Measurements from ENCODE around the gene TMC5. TPM values are rescaled to one million over a fixed set of nuclear protein-coding genes. Genes with fewer than 3 reads are reported as not detected.

TMC5 gene
- total and polyA plus RNA-seq, 2 of the 8 experiments (the other 6 are each of a cell fraction or from before 2014, with no cell fraction given), result 1.6 to 1.8 TPM

GRCh38 chr16:19515757-19516156 is 98.1 kb downstream of the TMC5 start:
- TF ChIP-seq HDAC6 (IDR thresholded peaks at IDR 0.05; ENCODE audit: low read depth, low read length) (no peak), NANOG (IDR thresholded peaks at IDR 0.05; ENCODE audit: insufficient read depth, low read depth, low read length, poor library complexity, severe bottlenecking) (no peak), RXRA (IDR thresholded peaks at IDR 0.05; ENCODE audit: insufficient read depth, low read depth, low read length) (no peak), E2F6 (IDR thresholded peaks at IDR 0.05) (no peak)
- H2AK5ac ChIP-seq (ENCODE audit: low read depth, low read length), result no peak overlapping the region
- no peak overlapping the region for H4K91ac ChIP-seq (replicated peaks; ENCODE audit: insufficient read length, low read length)
- no peak overlapping the region for H4K5ac ChIP-seq (ENCODE audit: insufficient read length, low read depth, low read length)
- no peak overlapping the region for H3K23ac ChIP-seq (ENCODE audit: insufficient read length)
- H3K9me3 ChIP-seq (ENCODE audit: insufficient read depth in 2 of 2, low read depth in 1 of 2, low read length in 1 of 2), result no peaks in the 10 kb centered on the region
- no peak overlapping the region for H4K8ac ChIP-seq (ENCODE audit: extremely low read depth, insufficient read depth, low read length)
- peaks cover 0 to 1% (median 0%) of the 10 kb centered on the region in 4 experiments; a peak in 1 of 7 replicates for H3K27me3 ChIP-seq (replicated peaks in 1 of 4; ENCODE audit: control insufficient read depth in 3 of 4, extremely low read depth in 1 of 4, insufficient read depth in 3 of 4, low read length in 3 of 4)
- FAIRE-seq, result no peak
- H3K36me3 ChIP-seq (ENCODE audit: control insufficient read depth in 2 of 4, insufficient read depth in 4 of 4, low read length in 3 of 4), result peaks cover 1 to 36% (median 14%) of the 10 kb centered on the region in 4 experiments; a peak in 6 of 8 replicates
- DNase-seq (ENCODE audit: low read depth in 1 of 2, low spot score in 2 of 2), result no peak
- ChIA-PET CTCF (ENCODE audit: partially characterized antibody) (interaction anchor here (0.9 to 1.3 kb wide), 2 partner anchors 13 to 125 kb away, joined by 3 read pairs; no protein-coding TSS in a partner anchor), POLR2A (ENCODE audit: partially characterized antibody) (interaction anchor here (1.1 to 1.9 kb wide), 2 partner anchors 9 to 40 kb away, joined by 3 to 4 read pairs; partner anchors contain the start of gene VPS35L)
- no peak overlapping the region for H2BK15ac ChIP-seq (ENCODE audit: low read length)
- H3K79me2 ChIP-seq (ENCODE audit: control insufficient read depth in 1 of 2, insufficient read depth in 2 of 2, low read length in 2 of 2), result peaks cover 0 to 44% of the 10 kb centered on the region in 2 experiments; a peak in 3 of 4 replicates
- no peak overlapping the region for H3K4me2 ChIP-seq (ENCODE audit: insufficient read depth in 1 of 2, low read depth in 2 of 2, low read length in 2 of 2)
- H2BK12ac ChIP-seq (ENCODE audit: low read depth, low read length), result no peak overlapping the region
- H2BK120ac ChIP-seq (replicated peaks; ENCODE audit: low read depth, low read length), result no peak overlapping the region
- peaks cover 0 to 2% (median 0%) of the 10 kb centered on the region in 4 experiments; a peak in 1 of 7 replicates for H3K4me1 ChIP-seq (replicated peaks in 1 of 4; ENCODE audit: control insufficient read depth in 3 of 4, insufficient read depth in 4 of 4, low read length in 3 of 4)
- no peak overlapping the region for H2AFZ ChIP-seq (ENCODE audit: low read length)
- no peak overlapping the region for H3K18ac ChIP-seq (ENCODE audit: extremely low read depth, low read length)
- 89% methylated on average over 2 of the region's 2 CpGs; no CpG with 5 or more reads in 1 of the 2 experiments for WGBS, 2 experiments (ENCODE audit: extremely low coverage in 1 of 2, insufficient coverage in 1 of 2, insufficient read length in 1 of 2, insufficient replicate concordance in 2 of 2, low coverage in 1 of 2, low lambda C conversion rate in 2 of 2, missing lambda C conversion rate in 1 of 2)
- no peak overlapping the region for H3K27ac ChIP-seq (ENCODE audit: low read depth, low read length)
- no peak overlapping the region for H3K56ac ChIP-seq (replicated peaks; ENCODE audit: insufficient read length, low read depth, low read length)
- no peak overlapping the region for H3K4ac ChIP-seq (replicated peaks; ENCODE audit: insufficient read length, low read depth, low read length)
- H3K79me1 ChIP-seq (ENCODE audit: low read depth, low read length), result no peaks in the 10 kb centered on the region; the same call in 1 of the 2 replicates
- H3K23me2 ChIP-seq (ENCODE audit: low read depth, low read length), result no peaks in the 10 kb centered on the region
- H2BK20ac ChIP-seq (ENCODE audit: low read length), result no peak overlapping the region
- no peak overlapping the region for H3K4me3 ChIP-seq (ENCODE audit: extremely low read depth in 1 of 4, insufficient read depth in 2 of 4, low read depth in 3 of 4, low read length in 4 of 4)
- H2BK5ac ChIP-seq (ENCODE audit: low read depth, low read length), result no peak overlapping the region
- H3K14ac ChIP-seq (ENCODE audit: insufficient read length), result no peak overlapping the region
- H3K9ac ChIP-seq (replicated peaks in 1 of 4; ENCODE audit: extremely low read depth in 1 of 4, low read depth in 3 of 4, low read length in 3 of 4), result no peak overlapping the region
- H4K20me1 ChIP-seq (replicated peaks in 1 of 2; ENCODE audit: control insufficient read depth in 1 of 2, insufficient read depth in 2 of 2, low read length in 2 of 2), result peaks cover 2 to 5% of the 10 kb centered on the region in 2 experiments
